ENCODE measurements around the gene IKZF1.

IKZF1 gene

GRCh38 chr7:50377356-50377755 lies 72.8 kb downstream of the IKZF1 start:
- Mint-ChIP-seq H3K4me3 (no peak overlapping the region), H3K27me3 (no peaks in the 10 kb centered on the region), H3K36me3 (ENCODE audit: insufficient read depth) (peaks cover 87% of the 10 kb centered on the region), H3K9me3 (no peaks in the 10 kb centered on the region), H3K27ac (peak overlapping the region; percentile 88 to 97), H3K4me1 (ENCODE audit: low read depth in 2 of 2) (peaks cover 59 to 74% of the 10 kb centered on the region in 2 donors)
- DNase-seq = no peak
- no peak for ATAC-seq (replicated peaks)

GRCh38 chr7:50379082-50379481 lies 74.6 kb downstream of the IKZF1 start:
- H3K36me3 Mint-ChIP-seq (ENCODE audit: insufficient read depth) = peaks cover 90% of the 10 kb centered on the region
- no peak for ATAC-seq (replicated peaks)
- peaks cover 54 to 63% of the 10 kb centered on the region in 2 donors for H3K4me1 Mint-ChIP-seq (ENCODE audit: low read depth in 2 of 2)
- peak overlapping the region; percentile 88 to 97 for H3K27ac Mint-ChIP-seq
- no peak overlapping the region for H3K4me3 Mint-ChIP-seq
- DNase-seq = no peak
- no peaks in the 10 kb centered on the region for H3K27me3 Mint-ChIP-seq
- no peaks in the 10 kb centered on the region for H3K9me3 Mint-ChIP-seq

- Mint-ChIP-seq H3K36me3 (ENCODE audit: insufficient read depth) (peaks cover 90% of the 10 kb centered on the region), H3K27me3 (no peaks in the 10 kb centered on the region), H3K4me1 (ENCODE audit: low read depth in 2 of 2) (peaks cover 52 to 67% of the 10 kb centered on the region in 2 donors), H3K27ac (peak overlapping the region; percentile 88 to 97), H3K9me3 (no peaks in the 10 kb centered on the region), H3K4me3 (no peak overlapping the region)
- DNase-seq (no peak), ATAC-seq (replicated peaks) (no peak)
Measured at GRCh38 chr7:50379539-50379938, 75.0 kb downstream of the IKZF1 start.

GRCh38 chr7:50382455-50382854 lies 77.9 kb downstream of the IKZF1 start:
- H3K4me1 Mint-ChIP-seq (ENCODE audit: low read depth in 2 of 2) = peaks cover 42 to 59% of the 10 kb centered on the region in 2 donors
- ATAC-seq (replicated peaks) (no peak), DNase-seq (no peak)
- H3K27me3 Mint-ChIP-seq = no peaks in the 10 kb centered on the region
- H3K4me3 Mint-ChIP-seq = no peak overlapping the region
- H3K27ac Mint-ChIP-seq = peak overlapping the region; percentile 88 to 97
- no peaks in the 10 kb centered on the region for H3K9me3 Mint-ChIP-seq
- H3K36me3 Mint-ChIP-seq (ENCODE audit: insufficient read depth) = peaks cover 82% of the 10 kb centered on the region

GRCh38 chr7:50387351-50387750 lies 82.8 kb downstream of the IKZF1 start:
- DNase-seq (no peak), ATAC-seq (replicated peaks) (no peak)
- H3K36me3 Mint-ChIP-seq (ENCODE audit: insufficient read depth) = peaks cover 88% of the 10 kb centered on the region
- H3K27me3 Mint-ChIP-seq = no peaks in the 10 kb centered on the region
- H3K4me3 Mint-ChIP-seq = no peak overlapping the region
- H3K4me1 Mint-ChIP-seq (ENCODE audit: low read depth in 2 of 2) = peaks cover 50 to 58% of the 10 kb centered on the region in 2 donors
- H3K9me3 Mint-ChIP-seq = no peaks in the 10 kb centered on the region
- peak overlapping the region; percentile 38 to 55 for H3K27ac Mint-ChIP-seq

- DNase-seq = no peak
- Mint-ChIP-seq H3K27me3 (no peaks in the 10 kb centered on the region), H3K4me1 (ENCODE audit: low read depth in 2 of 2) (peaks cover 55 to 65% of the 10 kb centered on the region in 2 donors), H3K27ac (peak overlapping the region; percentile 93 to 94), H3K36me3 (ENCODE audit: insufficient read depth) (peaks cover 84% of the 10 kb centered on the region), H3K9me3 (no peaks in the 10 kb centered on the region), H3K4me3 (peak overlapping the region in 1 of 2 donors; percentile 19)
- no peak for ATAC-seq (replicated peaks)
Measured at GRCh38 chr7:50389961-50390360, 85.4 kb downstream of the IKZF1 start.

GRCh38 chr7:50391386-50391785 lies 86.9 kb downstream of the IKZF1 start:
- Mint-ChIP-seq H3K36me3 (ENCODE audit: insufficient read depth) (peaks cover 89% of the 10 kb centered on the region), H3K27me3 (no peaks in the 10 kb centered on the region), H3K9me3 (no peaks in the 10 kb centered on the region), H3K4me1 (ENCODE audit: low read depth in 2 of 2) (peaks cover 61 to 71% of the 10 kb centered on the region in 2 donors), H3K4me3 (no peak overlapping the region), H3K27ac (peak overlapping the region; percentile 93 to 94)
- DNase-seq = no peak
- no peak for ATAC-seq (replicated peaks)

- ATAC-seq (replicated peaks) (no peak), DNase-seq (no peak)
- Mint-ChIP-seq H3K4me1 (ENCODE audit: low read depth in 2 of 2) (peaks cover 70 to 79% of the 10 kb centered on the region in 2 donors), H3K27ac (peak overlapping the region; percentile 93 to 94), H3K36me3 (ENCODE audit: insufficient read depth) (peaks cover 89% of the 10 kb centered on the region), H3K4me3 (peak overlapping the region; percentile 78 to 82), H3K9me3 (no peaks in the 10 kb centered on the region), H3K27me3 (no peaks in the 10 kb centered on the region)
Measured at GRCh38 chr7:50393076-50393475, 88.6 kb downstream of the IKZF1 start.

- Mint-ChIP-seq H3K4me3 (peak overlapping the region; percentile 78 to 82), H3K27ac (peak overlapping the region; percentile 93 to 94), H3K9me3 (no peaks in the 10 kb centered on the region), H3K36me3 (ENCODE audit: insufficient read depth) (peaks cover 88% of the 10 kb centered on the region), H3K4me1 (ENCODE audit: low read depth in 2 of 2) (peaks cover 76 to 80% of the 10 kb centered on the region in 2 donors), H3K27me3 (no peaks in the 10 kb centered on the region)
- ATAC-seq (replicated peaks) = peak; percentile 64
- DNase-seq = peak; percentile 32 to 47 (median 42)
Measured at GRCh38 chr7:50393547-50394252, 89.2 kb downstream of the IKZF1 start.

- Mint-ChIP-seq H3K27ac (peak overlapping the region; percentile 93 to 94), H3K4me1 (ENCODE audit: low read depth in 2 of 2) (peaks cover 75% of the 10 kb centered on the region in 2 donors), H3K27me3 (no peaks in the 10 kb centered on the region), H3K4me3 (peak overlapping the region in 1 of 2 donors; percentile 82), H3K36me3 (ENCODE audit: insufficient read depth) (peaks cover 85% of the 10 kb centered on the region), H3K9me3 (no peaks in the 10 kb centered on the region)
- DNase-seq = no peak
- ATAC-seq (replicated peaks) = no peak
Measured at GRCh38 chr7:50394315-50394714, 89.8 kb downstream of the IKZF1 start.

GRCh38 chr7:50396856-50397255 lies 92.3 kb downstream of the IKZF1 start:
- Mint-ChIP-seq H3K4me1 (ENCODE audit: low read depth in 2 of 2) (peaks cover 59 to 64% of the 10 kb centered on the region in 2 donors), H3K27me3 (no peaks in the 10 kb centered on the region), H3K27ac (peak overlapping the region; percentile 87 to 95), H3K4me3 (peak overlapping the region; percentile 55 to 67), H3K36me3 (ENCODE audit: insufficient read depth) (peaks cover 84% of the 10 kb centered on the region), H3K9me3 (no peaks in the 10 kb centered on the region)
- no peak for DNase-seq
- peak; percentile 61 for ATAC-seq (replicated peaks)

GRCh38 chr7:50397320-50397970 lies 92.9 kb downstream of the IKZF1 start:
- peak; percentile 18 to 23 (median 20) for DNase-seq
- peak; percentile 73 for ATAC-seq (replicated peaks)
- no peaks in the 10 kb centered on the region for H3K27me3 Mint-ChIP-seq
- peak overlapping the region; percentile 87 to 95 for H3K27ac Mint-ChIP-seq
- no peaks in the 10 kb centered on the region for H3K9me3 Mint-ChIP-seq
- H3K4me1 Mint-ChIP-seq (ENCODE audit: low read depth in 2 of 2) = peaks cover 58 to 59% of the 10 kb centered on the region in 2 donors
- peak overlapping the region; percentile 5 to 55 for H3K4me3 Mint-ChIP-seq
- H3K36me3 Mint-ChIP-seq (ENCODE audit: insufficient read depth) = peaks cover 84% of the 10 kb centered on the region

- peak overlapping the region; percentile 3 to 57 for H3K4me3 Mint-ChIP-seq
- peaks cover 82% of the 10 kb centered on the region for H3K36me3 Mint-ChIP-seq (ENCODE audit: insufficient read depth)
- peak; percentile 20 for ATAC-seq (replicated peaks)
- H3K9me3 Mint-ChIP-seq = no peaks in the 10 kb centered on the region
- no peaks in the 10 kb centered on the region for H3K27me3 Mint-ChIP-seq
- H3K27ac Mint-ChIP-seq = peak overlapping the region; percentile 87 to 95
- H3K4me1 Mint-ChIP-seq (ENCODE audit: low read depth in 2 of 2) = peaks cover 53 to 57% of the 10 kb centered on the region in 2 donors
- DNase-seq = no peak
Measured at GRCh38 chr7:50397971-50398324, 93.4 kb downstream of the IKZF1 start.

- H3K36me3 Mint-ChIP-seq (ENCODE audit: insufficient read depth) = peaks cover 83% of the 10 kb centered on the region
- no peaks in the 10 kb centered on the region for H3K27me3 Mint-ChIP-seq
- no peak for DNase-seq
- ATAC-seq (replicated peaks) = no peak
- H3K4me3 Mint-ChIP-seq = no peak overlapping the region
- H3K4me1 Mint-ChIP-seq (ENCODE audit: low read depth in 2 of 2) = peaks cover 42 to 52% of the 10 kb centered on the region in 2 donors
- peak overlapping the region; percentile 87 to 95 for H3K27ac Mint-ChIP-seq
- H3K9me3 Mint-ChIP-seq = no peaks in the 10 kb centered on the region
Measured at GRCh38 chr7:50399206-50399605, 94.7 kb downstream of the IKZF1 start.
